ENCODE results near the gene RIMOC1.
A peak's percentile ranks its signal among the peaks of the same experiment; 100 is the strongest.

RIMOC1 gene, protein sequence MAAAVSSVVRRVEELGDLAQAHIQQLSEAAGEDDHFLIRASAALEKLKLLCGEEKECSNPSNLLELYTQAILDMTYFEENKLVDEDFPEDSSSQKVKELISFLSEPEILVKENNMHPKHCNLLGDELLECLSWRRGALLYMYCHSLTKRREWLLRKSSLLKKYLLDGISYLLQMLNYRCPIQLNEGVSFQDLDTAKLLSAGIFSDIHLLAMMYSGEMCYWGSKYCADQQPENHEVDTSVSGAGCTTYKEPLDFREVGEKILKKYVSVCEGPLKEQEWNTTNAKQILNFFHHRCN

DNA sequence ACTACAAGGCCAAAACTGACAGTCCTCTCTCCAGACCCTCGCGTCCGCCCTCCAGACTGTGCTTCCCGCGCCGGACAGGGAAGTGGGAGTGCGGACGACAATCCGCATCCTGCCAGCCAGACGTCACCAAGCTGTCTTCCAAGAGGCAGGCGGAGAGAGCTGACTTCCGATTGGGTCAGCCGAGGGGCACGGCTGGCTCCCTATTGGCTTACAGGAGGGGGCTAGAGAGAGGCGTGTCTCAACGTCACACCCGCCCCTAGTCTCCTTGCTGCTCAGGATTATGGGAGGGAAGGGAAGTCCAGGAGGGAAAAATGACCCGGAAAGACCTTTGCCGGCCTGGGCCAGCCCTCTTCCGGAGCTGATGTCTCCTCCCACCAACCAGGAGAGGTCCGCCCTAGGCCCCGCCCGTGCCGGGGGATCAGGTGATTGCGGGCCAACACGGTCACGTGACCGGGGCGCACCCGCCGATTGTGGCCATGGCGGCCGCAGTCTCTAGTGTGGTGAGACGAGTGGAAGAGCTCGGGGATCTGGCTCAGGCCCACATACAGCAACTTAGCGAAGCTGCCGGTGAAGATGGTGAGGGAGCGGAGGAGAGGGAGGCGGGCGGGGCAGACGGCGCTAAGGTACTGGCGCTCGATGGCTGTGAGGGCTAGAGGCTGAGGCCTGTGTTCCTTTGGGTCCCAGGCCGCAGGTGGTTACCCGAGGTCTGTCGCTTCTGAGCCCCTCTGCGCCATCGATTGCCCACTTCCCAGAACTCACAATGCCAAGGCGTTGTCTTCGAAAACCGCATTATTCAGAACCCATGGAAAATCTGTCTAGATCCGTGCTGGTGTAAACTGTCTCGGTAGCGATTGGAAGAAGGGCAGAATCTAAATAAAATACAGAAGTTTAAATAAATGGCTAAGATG is at the start of gene RIMOC1:
Gene RIMOC1 (plus strand): TSS at position 453 of the 908 bp plus-strand sequence. CDS start 24 bp downstream, at position 477.
- DNase-seq, result peak; percentile 92 to 96 (median 95)

DNA sequence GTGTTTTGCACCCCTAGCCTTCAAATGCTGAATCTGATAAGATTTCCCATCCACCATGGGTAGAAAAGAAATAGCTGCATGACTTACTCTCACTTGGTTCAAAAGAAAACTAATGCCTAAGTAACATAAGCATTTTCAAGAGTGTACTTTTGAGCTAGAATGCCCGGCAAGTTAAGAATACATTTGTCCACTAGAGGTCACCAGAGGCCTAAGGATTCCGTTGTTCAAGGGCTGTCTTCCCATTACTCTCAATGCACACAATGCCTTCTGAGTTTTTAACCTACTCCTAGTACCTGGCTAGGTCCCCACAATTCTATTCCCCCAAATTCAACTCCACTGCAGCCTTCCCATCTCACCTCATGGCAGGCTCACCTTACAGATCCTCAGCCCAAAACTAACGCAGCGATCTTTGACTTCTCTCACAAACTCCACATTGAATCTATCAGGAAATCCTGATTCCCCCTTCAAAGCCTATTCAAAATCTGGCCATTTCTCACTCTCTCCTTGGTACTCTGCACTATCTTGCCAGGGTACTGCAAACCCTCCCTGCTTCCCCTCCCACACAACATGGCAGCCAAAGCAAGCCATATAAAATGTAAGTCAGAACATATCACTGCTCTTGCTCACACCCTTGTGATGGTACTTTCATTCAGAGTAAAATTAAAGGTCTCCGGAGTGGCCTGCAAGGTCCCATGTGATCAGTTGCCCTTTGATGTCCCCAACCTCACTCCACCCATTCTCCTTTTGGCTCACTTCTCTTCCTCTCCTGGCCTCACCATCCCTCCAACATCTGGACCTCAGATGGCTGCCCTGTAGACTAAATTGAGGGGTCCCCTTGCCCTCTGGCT is 47.3 kb upstream of the RIMOC1 start:
- peak; percentile 7 to 79 (median 42) for DNase-seq

DNA sequence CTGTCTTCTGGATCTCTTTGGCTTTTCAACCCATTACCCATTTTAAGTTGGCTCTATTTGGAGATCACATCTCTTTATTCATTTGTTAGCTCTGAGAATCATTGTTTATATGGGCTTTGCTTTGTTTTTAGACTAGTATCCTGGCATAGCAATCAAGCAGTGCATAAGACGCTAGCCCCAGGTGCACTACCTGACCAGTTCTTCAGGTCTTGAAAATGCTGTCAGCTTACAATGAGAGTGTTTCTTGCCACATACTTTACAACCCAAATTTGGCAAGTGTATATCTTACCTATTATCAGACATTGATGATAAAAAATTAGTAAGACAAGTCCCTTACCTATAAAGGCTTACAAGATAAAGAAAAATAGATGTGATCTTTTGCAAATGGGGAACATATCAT is 46.2 kb upstream of the RIMOC1 start:
- no peak for DNase-seq

DNA sequence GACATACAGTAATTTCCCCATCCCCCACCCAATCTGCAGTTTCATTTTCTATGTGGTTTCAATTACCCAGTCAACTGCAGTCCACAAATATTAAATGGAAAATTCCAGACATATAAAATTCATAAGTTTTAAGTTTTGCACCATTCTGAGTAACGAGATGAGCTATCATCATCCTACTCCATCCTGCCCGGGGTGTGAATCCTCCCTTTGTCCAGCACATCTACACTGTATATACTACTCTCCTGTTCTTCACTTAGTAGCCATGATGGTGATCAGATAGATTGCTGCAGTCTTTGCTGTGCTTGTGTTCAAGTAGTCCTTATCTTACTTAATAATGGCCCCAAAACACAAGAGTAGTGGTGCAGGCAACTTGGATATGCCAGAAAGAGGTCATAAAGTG is 45.3 kb upstream of the RIMOC1 start:
- no peak for DNase-seq

DNA sequence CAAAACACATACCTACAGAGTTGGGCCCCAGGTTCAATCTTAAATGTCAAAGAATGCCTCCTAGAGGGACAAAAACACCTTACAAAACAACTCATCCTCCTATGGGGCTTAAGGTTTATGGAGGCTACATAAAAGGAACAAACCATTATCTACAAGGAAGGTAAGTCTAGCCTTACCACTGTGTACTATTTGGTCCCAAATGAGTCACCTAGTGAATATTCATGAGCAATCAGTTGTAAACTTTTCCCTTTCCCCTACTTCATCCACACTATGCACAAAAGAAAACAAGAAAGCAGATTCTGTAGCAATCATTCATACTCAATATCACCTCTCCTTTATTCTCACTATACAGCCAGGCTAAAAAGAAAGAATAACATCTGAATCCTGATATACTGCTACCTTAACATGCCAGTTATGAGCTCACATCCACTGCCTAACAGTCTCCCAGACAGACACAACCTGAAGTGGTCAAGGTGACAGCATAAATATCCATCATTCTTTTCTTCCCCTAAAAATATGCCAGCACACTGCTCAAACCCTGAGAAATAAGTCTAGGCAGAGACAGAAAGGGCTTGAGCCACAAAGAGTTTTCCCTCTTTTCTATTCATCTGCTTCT is 40.2 kb upstream of the RIMOC1 start:
- no peak for DNase-seq

DNA sequence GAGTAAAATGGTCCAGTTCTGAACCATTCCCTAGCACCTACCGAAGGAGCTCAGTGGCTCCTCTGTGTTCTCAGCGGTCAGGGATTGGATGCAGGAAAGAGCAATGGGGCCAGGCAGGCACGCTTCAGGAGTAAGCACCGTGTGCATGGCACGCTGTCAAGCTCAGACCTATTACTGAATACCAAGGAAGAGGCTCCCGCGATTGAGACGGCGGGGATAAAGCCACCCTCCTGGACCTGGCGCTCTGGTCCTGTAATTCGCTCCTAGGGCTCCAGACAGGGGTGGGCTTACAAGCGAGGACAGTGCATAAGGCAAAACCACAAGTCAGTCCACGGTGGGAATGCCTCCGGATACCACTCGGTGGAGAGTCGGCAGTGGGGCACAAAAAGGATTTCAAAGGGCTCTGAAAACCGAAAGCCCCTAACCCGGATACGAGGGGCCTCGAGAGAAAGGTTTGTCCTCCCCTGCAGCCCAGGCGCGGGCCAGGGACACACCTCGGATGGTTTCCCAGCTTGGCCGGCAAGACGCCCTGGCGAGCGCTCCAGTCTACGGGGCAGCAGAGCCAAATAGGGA is 34.9 kb upstream of the RIMOC1 start:
- DNase-seq, result peak in 1 of 6 experiments; percentile 64

DNA sequence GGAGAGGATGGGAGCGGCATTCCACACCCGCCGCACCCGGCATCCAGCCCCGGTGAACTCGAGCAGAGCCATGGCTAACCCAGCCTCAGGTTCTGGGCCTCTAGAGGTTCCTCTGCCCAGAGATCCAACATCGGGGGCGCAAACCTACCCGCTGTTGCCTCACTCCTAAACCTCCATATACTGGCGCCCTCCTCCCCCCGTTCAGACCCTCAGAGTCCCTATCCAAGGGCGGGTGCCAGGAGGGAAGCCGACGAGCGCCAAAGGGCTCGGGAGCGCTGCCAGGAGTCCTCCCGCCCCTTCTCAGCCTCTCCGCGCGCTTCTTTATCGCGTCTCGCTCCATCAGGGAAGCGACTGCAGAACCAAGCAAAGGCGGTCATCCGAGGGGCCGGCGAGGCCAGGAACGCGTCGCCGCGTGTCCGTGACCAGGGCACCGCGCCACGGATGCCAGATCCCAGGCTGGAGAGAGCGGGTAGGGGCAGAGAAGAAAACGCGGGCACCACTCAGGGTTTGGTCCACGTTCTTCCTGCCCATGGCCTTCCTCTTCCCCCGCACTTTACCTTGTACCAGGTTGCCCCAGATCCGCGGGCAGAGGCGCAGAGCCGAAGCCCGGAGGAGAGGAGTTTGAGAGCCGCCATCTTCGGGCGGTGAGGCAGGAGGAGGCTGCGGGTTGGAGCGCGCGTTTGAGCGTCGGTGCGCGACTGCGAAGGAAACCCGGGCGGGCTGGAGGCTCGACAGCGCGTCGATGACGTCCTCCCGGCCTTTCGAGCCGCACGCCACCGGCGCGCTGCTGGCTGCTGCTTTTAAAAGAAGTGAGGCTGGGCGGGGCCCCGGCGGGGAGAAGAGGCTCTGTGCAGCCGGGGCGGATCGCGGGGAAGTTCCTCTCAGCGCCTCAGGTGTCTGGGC is 34.2 kb upstream of the RIMOC1 start, which contains the start of gene OXCT1:
Gene OXCT1 (minus strand): TSS at position 702 of the 903 bp plus-strand sequence. CDS start 67 bp downstream, at position 635.
- DNase-seq, result peak; percentile 91 to 94 (median 92)

DNA sequence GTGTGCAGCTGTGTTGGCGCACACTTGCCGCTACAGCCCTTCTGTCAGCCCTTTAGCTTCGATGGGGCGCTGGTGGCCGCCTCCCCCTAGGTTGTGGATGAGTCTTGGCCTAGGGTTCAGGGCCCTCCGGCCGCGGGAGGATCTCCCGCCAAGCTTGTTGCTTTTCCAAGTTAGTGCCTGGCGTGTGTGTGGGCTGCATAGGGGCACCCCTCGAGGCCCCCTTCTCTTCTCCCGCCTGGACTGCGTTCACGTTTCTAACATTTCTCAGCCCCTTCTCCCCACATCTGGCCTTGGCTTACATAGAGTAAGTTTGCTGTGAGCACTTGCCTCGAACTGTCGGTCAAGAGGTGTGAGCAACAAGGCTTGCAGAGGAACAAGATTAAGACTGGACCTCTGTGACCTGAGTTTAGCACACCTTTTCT is 33.5 kb upstream of the RIMOC1 start:
- DNase-seq, result no peak

DNA sequence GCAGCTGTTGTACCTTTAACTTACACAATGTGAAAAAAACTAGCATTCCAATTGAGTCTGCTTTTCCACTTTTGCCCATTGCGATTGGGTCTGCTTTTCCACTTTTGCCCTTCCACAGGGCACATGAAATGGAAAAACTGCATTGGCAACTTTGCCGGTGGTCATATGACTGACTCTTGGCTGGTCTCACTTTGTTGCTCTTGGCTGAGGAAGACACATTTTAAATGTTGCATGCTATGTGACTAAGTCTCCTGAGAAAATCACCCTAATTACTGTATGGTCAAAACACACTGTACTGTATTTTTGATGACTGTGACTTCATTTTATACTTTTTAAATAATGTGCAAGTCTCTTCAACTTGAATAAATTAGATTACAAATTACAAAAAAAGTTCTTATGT is 32.3 kb upstream of the RIMOC1 start:
- DNase-seq, result no peak

DNA sequence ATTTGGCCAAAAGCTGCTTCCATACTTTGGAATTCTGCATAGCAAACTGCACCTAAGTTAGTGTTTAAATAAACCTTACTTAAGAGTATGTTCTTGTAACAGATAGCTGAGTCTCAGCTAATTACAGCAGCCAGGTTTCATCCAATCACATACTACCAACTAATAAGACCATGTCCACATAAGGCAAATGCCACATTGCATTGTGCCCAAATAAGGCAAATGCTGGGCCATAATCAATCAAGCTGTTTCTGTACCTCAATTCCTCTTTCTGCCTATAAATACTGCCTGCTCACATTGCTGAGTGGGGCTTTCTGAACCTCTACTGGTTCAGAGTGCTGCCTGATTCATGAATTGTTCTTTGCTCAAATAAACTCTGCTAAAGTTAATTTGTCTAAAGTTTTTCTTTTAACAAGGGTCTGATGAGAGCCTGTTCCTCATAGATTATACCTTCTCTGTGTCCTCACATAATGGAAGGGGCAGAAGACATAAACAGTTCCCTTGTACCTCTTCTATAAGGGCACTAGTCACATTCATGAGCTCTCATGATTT is 29.6 kb upstream of the RIMOC1 start:
- DNase-seq, result no peak

DNA sequence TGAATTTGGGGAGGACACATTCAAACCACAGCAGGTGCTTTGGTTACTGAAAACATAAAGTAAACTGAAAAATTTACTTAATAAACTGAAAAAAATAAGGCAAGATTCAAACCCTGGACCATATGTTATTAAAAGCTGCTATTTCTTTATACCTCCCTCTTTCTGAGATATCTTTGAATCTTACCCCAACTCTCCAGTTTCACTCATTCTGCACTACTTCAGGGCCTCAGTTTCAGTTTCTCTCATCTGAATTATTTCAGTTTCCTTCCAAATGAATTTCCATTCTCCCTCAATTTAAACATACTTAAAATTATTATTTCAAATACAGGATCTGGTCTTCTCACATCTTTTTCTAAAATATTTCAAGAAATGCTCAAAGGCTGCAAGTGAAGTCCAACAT is 29.0 kb upstream of the RIMOC1 start:
- no peak for DNase-seq

DNA sequence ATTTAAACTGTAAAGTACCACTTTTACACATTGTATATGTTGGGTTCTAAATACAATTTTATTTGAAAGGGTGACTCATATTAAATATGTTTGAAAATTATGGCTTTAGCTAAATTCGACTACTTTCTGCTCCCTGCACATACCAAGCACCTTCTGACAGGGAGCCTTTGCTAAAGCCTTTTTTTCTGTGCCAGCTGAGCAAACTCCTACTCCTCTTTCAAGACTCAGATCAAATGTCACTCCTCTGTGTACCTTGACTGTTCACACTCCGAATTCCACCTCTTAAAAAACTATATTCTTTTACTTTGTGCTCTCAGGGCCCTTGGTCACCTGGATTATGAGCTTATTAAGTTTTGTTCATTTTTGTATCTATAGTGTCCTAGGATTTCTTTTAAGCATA is 27.5 kb upstream of the RIMOC1 start:
- no peak for DNase-seq

DNA sequence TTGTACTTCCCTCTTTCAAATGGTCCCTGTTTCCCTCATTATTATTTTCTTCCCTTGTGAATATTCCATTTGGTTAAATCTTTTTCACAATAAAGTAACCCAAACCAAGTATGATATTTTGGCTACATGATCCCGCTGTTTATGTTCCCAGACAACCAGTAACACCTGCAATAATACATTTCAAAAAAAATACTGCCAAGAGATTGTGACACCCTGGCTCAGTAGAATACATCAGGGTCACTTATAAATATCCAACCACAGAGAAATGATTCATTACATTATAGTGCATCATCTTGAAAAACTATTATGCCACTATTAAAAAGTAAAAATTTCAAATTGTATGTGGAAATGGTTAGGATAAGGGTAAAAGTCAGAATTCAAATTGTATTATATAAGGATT is 26.7 kb upstream of the RIMOC1 start:
- DNase-seq, result no peak

DNA sequence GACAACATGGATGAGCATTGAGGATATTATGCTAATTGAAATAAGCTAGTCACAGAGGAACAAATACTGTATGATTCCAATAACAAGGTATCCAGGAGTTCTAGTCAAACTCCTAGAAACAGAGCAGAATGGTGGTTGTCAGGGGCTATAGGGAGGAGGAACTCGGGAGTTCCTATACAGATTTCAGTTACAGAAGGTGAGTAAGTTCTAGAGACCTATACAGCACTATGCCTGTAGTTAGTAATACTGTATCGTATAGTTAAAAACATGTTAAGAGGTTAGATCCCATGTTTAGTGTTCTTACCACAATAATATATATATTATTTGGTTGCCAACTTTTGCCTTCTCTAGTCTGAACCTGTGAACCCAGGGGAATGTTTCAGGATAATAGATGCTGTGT is 26.0 kb upstream of the RIMOC1 start:
- DNase-seq, result no peak

DNA sequence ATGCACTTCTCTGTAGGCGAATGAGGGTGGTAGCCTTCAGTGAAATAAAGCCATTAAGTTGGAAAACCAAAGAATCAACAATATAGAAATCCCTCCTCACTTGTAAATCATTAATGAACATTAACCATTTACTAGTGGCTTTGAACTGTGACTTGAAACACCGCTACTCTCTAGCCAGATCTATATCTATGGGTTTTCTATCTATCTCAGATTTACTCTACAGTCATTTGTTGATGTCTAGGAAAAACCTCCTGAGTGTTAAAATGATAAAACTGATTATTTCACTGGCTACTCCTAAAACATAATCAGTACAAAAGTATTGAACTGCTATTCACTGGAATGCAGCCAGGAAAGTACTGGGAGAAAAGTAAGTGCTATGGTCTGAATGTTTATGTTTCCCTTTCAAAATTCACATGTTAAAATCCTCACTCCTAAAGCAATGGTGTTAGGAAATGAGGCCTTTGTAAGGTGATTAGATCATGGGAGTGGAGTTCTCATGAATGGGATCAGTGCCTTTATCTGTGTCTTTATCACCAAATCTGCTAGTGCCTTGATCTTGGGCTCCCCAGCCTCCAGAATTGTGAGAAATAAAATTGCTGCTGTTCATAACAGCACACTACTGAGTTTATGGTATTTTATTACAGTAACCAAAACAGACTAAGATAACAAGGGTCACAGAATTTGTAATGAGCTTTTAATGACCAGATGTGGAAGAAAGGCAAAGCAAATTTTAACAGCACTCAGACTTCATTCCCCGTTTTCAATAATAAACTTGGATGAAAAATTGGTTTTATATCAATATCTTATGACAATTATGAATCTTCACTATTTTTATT is 25.3 kb upstream of the RIMOC1 start:
- no peak for DNase-seq

DNA sequence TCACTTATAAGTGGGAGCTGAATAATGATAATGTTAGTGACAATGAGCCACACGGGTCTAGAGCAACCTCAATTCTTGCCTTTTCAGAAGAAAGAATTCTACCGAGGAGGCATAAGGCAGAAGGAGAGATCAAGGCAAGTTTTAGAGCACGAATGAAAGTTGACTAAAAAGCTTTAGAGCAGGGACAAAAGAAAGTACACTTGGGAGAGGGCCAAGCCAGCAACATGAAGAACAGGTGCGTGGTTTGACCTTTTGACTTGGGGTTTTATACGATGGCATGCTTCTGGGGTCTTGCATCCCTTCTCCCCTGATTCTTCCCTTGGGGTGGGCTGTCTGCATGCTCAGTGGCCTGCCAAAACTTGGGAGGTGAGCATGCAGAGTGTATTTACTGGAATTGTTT is 21.4 kb upstream of the RIMOC1 start:
- no peak for DNase-seq

DNA sequence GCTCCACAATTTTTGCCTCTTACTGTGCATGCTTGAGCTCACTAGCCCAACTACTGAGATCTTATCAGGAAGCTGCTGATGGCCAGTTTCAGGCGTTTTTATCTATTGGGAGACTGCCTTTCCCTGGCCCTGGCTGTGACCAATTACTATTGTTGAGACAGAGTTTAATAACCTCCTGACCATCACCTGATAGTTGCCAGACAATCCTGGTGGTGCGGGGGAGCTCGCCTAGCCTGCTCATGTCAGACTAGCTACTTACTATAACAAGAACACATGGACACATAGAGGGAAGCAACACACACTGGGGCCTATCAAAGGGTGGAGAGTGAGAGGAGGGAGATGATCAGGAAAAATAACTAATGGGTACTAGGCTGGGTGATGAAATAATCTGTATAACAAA is 20.9 kb upstream of the RIMOC1 start:
- no peak for DNase-seq

DNA sequence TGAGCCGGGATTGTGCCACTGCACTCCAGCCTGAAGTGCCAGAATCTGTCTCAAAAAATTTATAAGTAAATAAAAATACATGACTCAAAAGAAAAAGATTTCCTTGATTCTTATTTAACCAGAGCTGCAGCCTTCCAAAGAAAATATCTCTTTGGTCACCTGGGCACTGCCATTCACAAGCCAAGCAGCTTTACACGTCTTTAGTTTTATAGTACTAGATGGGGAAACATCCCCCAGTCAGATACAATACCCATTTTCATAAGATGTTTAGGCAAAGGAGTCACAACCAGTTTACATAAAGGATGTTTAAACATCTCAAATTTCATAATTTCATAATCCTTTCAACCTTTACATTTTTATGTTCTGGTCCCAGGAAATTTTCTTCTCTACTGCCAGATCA is 20.2 kb upstream of the RIMOC1 start:
- no peak for DNase-seq

DNA sequence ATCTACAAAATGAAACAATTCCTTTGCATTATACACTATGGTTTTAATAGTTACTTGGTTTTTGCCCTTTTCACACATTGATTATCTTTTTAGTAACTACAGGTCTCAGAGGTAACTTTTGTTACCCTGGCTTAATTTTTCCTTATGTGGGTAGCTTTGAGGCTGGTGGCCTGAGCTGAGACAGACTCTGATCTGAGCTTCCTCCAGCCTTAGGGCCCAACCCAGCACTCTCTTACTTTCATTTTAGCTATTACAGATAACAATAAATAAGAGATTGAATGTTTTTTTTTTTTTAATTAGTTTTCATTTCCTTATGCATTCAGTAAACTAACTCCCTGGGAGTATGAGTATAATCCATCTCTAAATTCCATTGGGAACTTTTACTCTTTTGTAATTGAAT is 18.9 kb upstream of the RIMOC1 start:
- no peak for DNase-seq

All from stimulated activated naive CD4-positive, alpha-beta T cell (primary cell).